ENCODE measurements around the gene OPA1. TPM values are rescaled to one million over a fixed set of nuclear protein-coding genes. Genes with fewer than 3 reads are reported as not detected.

OPA1 gene
- total RNA-seq, 1 experiment from 2014 or later, result 62.5 TPM

DNA sequence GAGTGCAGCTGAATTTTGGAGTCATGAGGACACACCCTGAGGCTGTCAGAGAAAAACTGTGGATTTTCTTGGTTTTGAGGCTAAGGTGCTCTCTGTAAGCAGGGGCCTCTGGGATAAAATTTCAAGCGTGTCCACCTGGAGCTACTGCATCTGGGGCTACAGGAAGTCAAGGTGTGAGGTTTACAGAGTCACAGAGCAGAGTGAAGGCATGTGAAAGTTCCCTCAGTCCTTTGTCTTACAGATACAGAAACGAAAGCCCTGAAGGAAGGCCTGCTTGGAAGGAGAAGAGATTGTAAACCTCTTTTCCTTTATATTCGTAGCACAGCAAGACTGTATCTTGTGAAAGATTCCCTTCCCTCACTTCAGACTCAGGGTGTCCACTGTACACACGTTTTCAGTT is 138.6 kb downstream of the OPA1 start:
- no peak for DNase-seq (ENCODE audit: unreplicated experiment)
- POLR2A ChIA-PET, result no interaction called here
- Mint-ChIP-seq H3K9me3 (ENCODE audit: unreplicated experiment) (no peaks in the 10 kb centered on the region), H3K4me3 (ENCODE audit: unreplicated experiment) (no peak overlapping the region), H3K36me3 (ENCODE audit: insufficient read depth, unreplicated experiment) (no peaks in the 10 kb centered on the region), H3K27me3 (ENCODE audit: insufficient read depth, unreplicated experiment) (no peaks in the 10 kb centered on the region), H3K27ac (ENCODE audit: low read depth, unreplicated experiment) (no peak overlapping the region), H3K4me1 (ENCODE audit: insufficient read depth, unreplicated experiment) (no peaks in the 10 kb centered on the region)
- no TSS peak for BruUV-seq (replicated peaks)
- intact Hi-C loops (cut with micrococcal nuclease), result no loop called here
- TF ChIP-seq, protein P1, sequence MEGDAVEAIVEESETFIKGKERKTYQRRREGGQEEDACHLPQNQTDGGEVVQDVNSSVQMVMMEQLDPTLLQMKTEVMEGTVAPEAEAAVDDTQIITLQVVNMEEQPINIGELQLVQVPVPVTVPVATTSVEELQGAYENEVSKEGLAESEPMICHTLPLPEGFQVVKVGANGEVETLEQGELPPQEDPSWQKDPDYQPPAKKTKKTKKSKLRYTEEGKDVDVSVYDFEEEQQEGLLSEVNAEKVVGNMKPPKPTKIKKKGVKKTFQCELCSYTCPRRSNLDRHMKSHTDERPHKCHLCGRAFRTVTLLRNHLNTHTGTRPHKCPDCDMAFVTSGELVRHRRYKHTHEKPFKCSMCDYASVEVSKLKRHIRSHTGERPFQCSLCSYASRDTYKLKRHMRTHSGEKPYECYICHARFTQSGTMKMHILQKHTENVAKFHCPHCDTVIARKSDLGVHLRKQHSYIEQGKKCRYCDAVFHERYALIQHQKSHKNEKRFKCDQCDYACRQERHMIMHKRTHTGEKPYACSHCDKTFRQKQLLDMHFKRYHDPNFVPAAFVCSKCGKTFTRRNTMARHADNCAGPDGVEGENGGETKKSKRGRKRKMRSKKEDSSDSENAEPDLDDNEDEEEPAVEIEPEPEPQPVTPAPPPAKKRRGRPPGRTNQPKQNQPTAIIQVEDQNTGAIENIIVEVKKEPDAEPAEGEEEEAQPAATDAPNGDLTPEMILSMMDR (IDR thresholded peaks at IDR 0.05; ENCODE audit: unreplicated experiment), result no peak
- CTCF ChIA-PET, result no interaction called here

DNA sequence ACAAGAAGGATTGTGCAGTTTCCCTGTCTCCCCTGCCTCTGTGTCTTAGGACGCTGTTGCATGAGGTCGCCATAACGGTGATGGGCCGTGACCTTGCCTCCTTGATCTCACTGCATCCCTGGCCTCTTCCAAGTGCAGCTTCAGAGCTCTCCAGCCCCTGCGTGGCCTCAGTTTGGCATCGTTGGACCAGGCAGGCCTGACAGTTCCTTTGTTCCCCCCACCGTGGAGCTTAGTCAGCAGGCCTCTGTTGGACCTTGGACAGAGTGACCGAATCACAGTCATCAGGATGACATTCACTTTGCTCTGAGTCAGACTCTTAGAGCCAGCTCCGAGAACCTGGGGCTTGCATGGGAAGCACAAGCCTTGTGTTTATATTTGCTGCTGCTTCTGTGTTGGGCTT is 139.4 kb downstream of the OPA1 start:
- no peak overlapping the region for H3K4me3 Mint-ChIP-seq (ENCODE audit: unreplicated experiment)
- ChIA-PET CTCF (interaction anchor here (0.6 to 1.1 kb wide), 2 partner anchors 11 to 44 kb away, joined by 3 read pairs; no protein-coding TSS in a partner anchor), POLR2A (interaction anchor here (0.6 kb wide), 1 partner anchor 474 kb away, joined by 3 read pairs; no protein-coding TSS in a partner anchor)
- intact Hi-C loops (cut with micrococcal nuclease), result no loop called here
- peak; percentile 36 for DNase-seq (ENCODE audit: unreplicated experiment)
- no peaks in the 10 kb centered on the region for H3K36me3 Mint-ChIP-seq (ENCODE audit: insufficient read depth, unreplicated experiment)
- no peaks in the 10 kb centered on the region for H3K9me3 Mint-ChIP-seq (ENCODE audit: unreplicated experiment)
- H3K27ac Mint-ChIP-seq (ENCODE audit: low read depth, unreplicated experiment), result no peak overlapping the region
- TF ChIP-seq, protein P1 (IDR thresholded peaks at IDR 0.05; ENCODE audit: unreplicated experiment), result no peak
- BruUV-seq (replicated peaks), result no TSS peak
- H3K4me1 Mint-ChIP-seq (ENCODE audit: insufficient read depth, unreplicated experiment), result no peaks in the 10 kb centered on the region
- H3K27me3 Mint-ChIP-seq (ENCODE audit: insufficient read depth, unreplicated experiment), result no peaks in the 10 kb centered on the region

DNA sequence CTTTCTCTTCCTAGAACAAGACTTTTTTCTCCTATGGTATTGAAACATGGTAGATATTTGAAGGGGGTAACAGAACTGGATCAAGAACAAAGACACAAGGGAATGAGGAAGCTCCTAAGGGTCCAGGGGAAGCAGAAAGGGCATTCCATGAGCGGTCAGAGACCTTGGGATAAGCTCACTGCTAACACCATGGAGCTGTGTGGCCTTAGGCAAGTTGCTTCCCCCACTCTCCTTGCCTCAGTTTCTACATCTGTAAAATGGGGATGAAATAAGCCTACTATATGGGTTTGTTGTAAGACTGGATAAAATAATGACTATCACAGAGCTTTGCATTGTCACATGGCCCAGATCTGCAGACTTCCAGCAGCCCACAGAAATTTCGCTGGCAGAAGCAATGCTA is 139.8 kb downstream of the OPA1 start:
- no peak for DNase-seq (ENCODE audit: unreplicated experiment)
- intact Hi-C loops (cut with micrococcal nuclease), result no loop called here
- Mint-ChIP-seq H3K9me3 (ENCODE audit: unreplicated experiment) (no peaks in the 10 kb centered on the region), H3K4me3 (ENCODE audit: unreplicated experiment) (no peak overlapping the region), H3K27me3 (ENCODE audit: insufficient read depth, unreplicated experiment) (no peaks in the 10 kb centered on the region), H3K27ac (ENCODE audit: low read depth, unreplicated experiment) (no peak overlapping the region), H3K4me1 (ENCODE audit: insufficient read depth, unreplicated experiment) (no peaks in the 10 kb centered on the region), H3K36me3 (ENCODE audit: insufficient read depth, unreplicated experiment) (no peaks in the 10 kb centered on the region)
- ChIA-PET CTCF (interaction anchor here (1.1 kb wide), 1 partner anchor 12 kb away, joined by 3 read pairs; no protein-coding TSS in a partner anchor), POLR2A (interaction anchor here (0.6 kb wide), 1 partner anchor 474 kb away, joined by 3 read pairs; no protein-coding TSS in a partner anchor)
- BruUV-seq (replicated peaks), result no TSS peak
- TF ChIP-seq, protein P1 (IDR thresholded peaks at IDR 0.05; ENCODE audit: unreplicated experiment), result no peak

DNA sequence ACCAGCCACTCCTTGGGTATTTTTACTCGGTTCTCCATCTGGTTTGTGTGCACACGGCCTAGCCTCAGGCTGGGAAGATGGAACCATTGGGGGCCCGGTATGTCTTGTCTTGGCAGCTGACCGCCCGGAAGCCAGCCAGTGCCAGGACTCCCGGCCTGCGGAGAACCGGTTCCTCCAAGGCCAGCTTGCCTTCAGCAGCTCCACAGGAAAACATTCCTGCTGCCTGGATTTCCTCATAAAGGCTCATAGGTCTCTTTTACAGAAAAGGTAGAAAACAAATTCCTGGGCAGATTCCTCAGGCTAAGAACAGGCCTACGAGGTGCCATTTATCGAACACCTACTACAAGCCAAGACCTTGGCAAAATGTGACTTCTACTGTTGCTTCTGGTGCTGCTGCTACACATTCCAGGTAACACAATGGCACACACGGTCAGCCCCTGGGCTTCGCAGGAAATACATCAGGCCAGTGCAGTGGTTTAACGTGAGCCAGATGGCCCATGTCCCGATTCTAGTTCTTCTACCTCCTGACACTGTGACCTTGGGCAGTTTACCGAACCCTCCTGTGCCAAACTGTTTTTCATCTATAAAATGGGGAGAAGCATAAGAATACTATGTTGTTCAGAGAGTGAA is 141.8 kb downstream of the OPA1 start:
- H3K4me1 Mint-ChIP-seq (ENCODE audit: insufficient read depth, unreplicated experiment), result no peaks in the 10 kb centered on the region

More for the DNA sequence above, 141.8 kb downstream of the OPA1 start:
- no peaks in the 10 kb centered on the region for H3K9me3 Mint-ChIP-seq (ENCODE audit: unreplicated experiment)
- TF ChIP-seq, protein P1 (IDR thresholded peaks at IDR 0.05; ENCODE audit: unreplicated experiment), result no peak
- intact Hi-C loops (cut with micrococcal nuclease), result no loop called here
- H3K27ac Mint-ChIP-seq (ENCODE audit: low read depth, unreplicated experiment), result no peak overlapping the region
- no peak for DNase-seq (ENCODE audit: unreplicated experiment)
- ChIA-PET CTCF (no interaction called here), POLR2A (no interaction called here)
- H3K4me3 Mint-ChIP-seq (ENCODE audit: unreplicated experiment), result no peak overlapping the region
- H3K27me3 Mint-ChIP-seq (ENCODE audit: insufficient read depth, unreplicated experiment), result no peaks in the 10 kb centered on the region
- BruUV-seq (replicated peaks), result no TSS peak
- no peaks in the 10 kb centered on the region for H3K36me3 Mint-ChIP-seq (ENCODE audit: insufficient read depth, unreplicated experiment)

Data from MCF 10A (cell line).